ENCODE measurements around the gene GLRA2.

Gene GLRA2

GRCh38 chrX:14753441-14753840 is 224.1 kb downstream of the GLRA2 start:
- TF ChIP-seq CTCF (IDR thresholded peaks at IDR 0.05; ENCODE audit: extremely low read depth, insufficient read depth, missing control alignments) = no peak
- DNase-seq (ENCODE audit: low spot score) = no peak
- in situ Hi-C loops (cut with MboI; ENCODE audit: low pct_unique_long_range_greater_than_20kb, low sequenced_read_pairs, unreplicated experiment) = no loop called here

- no peak for DNase-seq (ENCODE audit: low spot score)
- TF ChIP-seq CTCF (IDR thresholded peaks at IDR 0.05; ENCODE audit: extremely low read depth, insufficient read depth, missing control alignments) = no peak
- in situ Hi-C loops (cut with MboI; ENCODE audit: low pct_unique_long_range_greater_than_20kb, low sequenced_read_pairs, unreplicated experiment) = no loop called here
These were observed 228.7 kb downstream of the GLRA2 start for GRCh38 chrX:14758029-14758491.

- in situ Hi-C loops (cut with MboI; ENCODE audit: low pct_unique_long_range_greater_than_20kb, low sequenced_read_pairs, unreplicated experiment) = no loop called here
- DNase-seq (ENCODE audit: low spot score) = no peak
- TF ChIP-seq CTCF (IDR thresholded peaks at IDR 0.05; ENCODE audit: extremely low read depth, insufficient read depth, missing control alignments) = no peak
These were observed 246.1 kb downstream of the GLRA2 start for GRCh38 chrX:14775416-14775815.

GRCh38 chrX:14776901-14777300 is 247.6 kb downstream of the GLRA2 start:
- in situ Hi-C loops (cut with MboI; ENCODE audit: low pct_unique_long_range_greater_than_20kb, low sequenced_read_pairs, unreplicated experiment) = no loop called here
- no peak for DNase-seq (ENCODE audit: low spot score)
- TF ChIP-seq CTCF (IDR thresholded peaks at IDR 0.05; ENCODE audit: extremely low read depth, insufficient read depth, missing control alignments) = no peak

GRCh38 chrX:14777525-14777924 is 248.2 kb downstream of the GLRA2 start:
- no peak for DNase-seq (ENCODE audit: low spot score)
- in situ Hi-C loops (cut with MboI; ENCODE audit: low pct_unique_long_range_greater_than_20kb, low sequenced_read_pairs, unreplicated experiment) = no loop called here
- no peak for TF ChIP-seq CTCF (IDR thresholded peaks at IDR 0.05; ENCODE audit: extremely low read depth, insufficient read depth, missing control alignments)

- in situ Hi-C loops (cut with MboI; ENCODE audit: low pct_unique_long_range_greater_than_20kb, low sequenced_read_pairs, unreplicated experiment) = no loop called here
- DNase-seq (ENCODE audit: low spot score) = no peak
- no peak for TF ChIP-seq CTCF (IDR thresholded peaks at IDR 0.05; ENCODE audit: extremely low read depth, insufficient read depth, missing control alignments)
These were observed 250.2 kb downstream of the GLRA2 start for GRCh38 chrX:14779580-14779979.
